ENCODE results near the gene TSPAN8. TPM values are rescaled to one million over a fixed set of nuclear protein-coding genes. Genes with fewer than 3 reads are reported as not detected.

The TSPAN8 gene
- total and polyA plus RNA-seq, 2 donors (not counting 1 experiment from before 2014, with no cell fraction given) = 0.17 TPM; not detected in 1

DNA sequence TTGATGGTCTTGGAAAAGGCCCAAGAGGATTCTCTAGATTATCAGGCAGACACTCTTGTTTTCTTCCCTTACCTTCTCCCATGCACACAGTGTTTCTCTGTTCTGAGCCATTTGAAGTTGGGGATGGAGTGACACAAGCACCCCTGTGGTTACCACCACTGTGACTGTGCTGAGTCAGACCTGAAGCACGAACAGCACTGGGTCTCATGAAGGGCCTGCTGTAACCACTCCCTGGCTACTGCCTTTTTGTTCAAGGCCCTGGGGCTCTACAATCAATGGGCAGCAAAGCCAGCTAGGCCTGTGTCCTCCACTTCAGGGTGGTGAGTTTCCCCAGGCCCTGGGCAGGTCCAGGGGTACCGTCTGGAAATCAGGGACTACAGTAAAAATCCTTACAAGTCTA, 65.5 kb downstream of the TSPAN8 start:
- Histone ChIP-seq H3K27me3 (ENCODE audit: control insufficient read depth, insufficient read depth, low read length) (no peaks in the 10 kb centered on the region), H3K4me2 (ENCODE audit: extremely low read depth, insufficient read depth, low read length) (no peak overlapping the region), H4K20me1 (ENCODE audit: control insufficient read depth, extremely low read depth, insufficient read depth, low read length) (no peaks in the 10 kb centered on the region), H3K9ac (ENCODE audit: insufficient read depth, low read length) (no peak overlapping the region), H3K9me3 (ENCODE audit: control insufficient read depth, insufficient read depth, low read depth, low read length) (no peaks in the 10 kb centered on the region), H3K27ac (ENCODE audit: insufficient read depth, low read length) (no peak overlapping the region), H3K4me1 (ENCODE audit: control insufficient read depth, extremely low read depth, insufficient read depth, low read length) (no peaks in the 10 kb centered on the region), H2AFZ (ENCODE audit: low read length) (no peak overlapping the region), H3K4me3 (replicated peaks in 1 of 4; ENCODE audit: control extremely low read depth in 1 of 4, insufficient read depth in 1 of 4, low read depth in 3 of 4, low read length in 4 of 4) (no peak overlapping the region), H3K79me2 (ENCODE audit: control insufficient read depth, insufficient read depth, low read length) (no peaks in the 10 kb centered on the region), H3K36me3 (ENCODE audit: control insufficient read depth, insufficient read depth, low read length) (no peaks in the 10 kb centered on the region)
- peak; percentile 11 to 44 for DNase-seq (ENCODE audit: low read depth in 2 of 2)
- no peak for TF ChIP-seq EZH2 (IDR thresholded peaks at IDR 0.05; ENCODE audit: low read length, missing control alignments)
- TF ChIP-seq, protein P1, sequence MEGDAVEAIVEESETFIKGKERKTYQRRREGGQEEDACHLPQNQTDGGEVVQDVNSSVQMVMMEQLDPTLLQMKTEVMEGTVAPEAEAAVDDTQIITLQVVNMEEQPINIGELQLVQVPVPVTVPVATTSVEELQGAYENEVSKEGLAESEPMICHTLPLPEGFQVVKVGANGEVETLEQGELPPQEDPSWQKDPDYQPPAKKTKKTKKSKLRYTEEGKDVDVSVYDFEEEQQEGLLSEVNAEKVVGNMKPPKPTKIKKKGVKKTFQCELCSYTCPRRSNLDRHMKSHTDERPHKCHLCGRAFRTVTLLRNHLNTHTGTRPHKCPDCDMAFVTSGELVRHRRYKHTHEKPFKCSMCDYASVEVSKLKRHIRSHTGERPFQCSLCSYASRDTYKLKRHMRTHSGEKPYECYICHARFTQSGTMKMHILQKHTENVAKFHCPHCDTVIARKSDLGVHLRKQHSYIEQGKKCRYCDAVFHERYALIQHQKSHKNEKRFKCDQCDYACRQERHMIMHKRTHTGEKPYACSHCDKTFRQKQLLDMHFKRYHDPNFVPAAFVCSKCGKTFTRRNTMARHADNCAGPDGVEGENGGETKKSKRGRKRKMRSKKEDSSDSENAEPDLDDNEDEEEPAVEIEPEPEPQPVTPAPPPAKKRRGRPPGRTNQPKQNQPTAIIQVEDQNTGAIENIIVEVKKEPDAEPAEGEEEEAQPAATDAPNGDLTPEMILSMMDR (conservative IDR thresholded peaks at IDR 0.05 in 1 of 2, IDR thresholded peaks at IDR 0.05 in 1 of 2; ENCODE audit: low read depth in 1 of 2, low read length in 2 of 2) = no peak

DNA sequence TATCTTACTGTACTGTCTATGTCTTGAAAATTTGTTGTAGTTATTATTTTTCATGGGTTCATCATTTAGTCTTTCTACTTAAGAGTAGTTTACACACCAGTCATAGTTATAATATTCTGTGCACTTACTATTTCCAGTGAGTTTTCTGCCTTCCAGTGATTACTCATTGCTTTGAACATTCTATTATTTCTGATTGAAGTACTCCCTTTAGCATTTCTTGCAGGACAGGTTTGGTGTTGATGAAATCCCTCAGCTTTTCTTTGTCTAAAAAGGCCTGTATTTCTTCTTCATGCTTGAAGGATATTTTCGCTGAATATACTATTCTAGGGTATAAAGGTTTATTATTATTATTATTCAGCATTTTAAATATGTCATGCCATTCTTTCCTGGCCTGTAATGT, 66.8 kb downstream of the TSPAN8 start:
- Histone ChIP-seq H4K20me1 (ENCODE audit: control insufficient read depth, extremely low read depth, insufficient read depth, low read length) (no peaks in the 10 kb centered on the region), H2AFZ (ENCODE audit: low read length) (no peak overlapping the region), H3K27ac (ENCODE audit: insufficient read depth, low read length) (no peak overlapping the region), H3K4me3 (replicated peaks in 1 of 4; ENCODE audit: control extremely low read depth in 1 of 4, insufficient read depth in 1 of 4, low read depth in 3 of 4, low read length in 4 of 4) (no peak overlapping the region), H3K4me1 (ENCODE audit: control insufficient read depth, extremely low read depth, insufficient read depth, low read length) (no peaks in the 10 kb centered on the region), H3K27me3 (ENCODE audit: control insufficient read depth, insufficient read depth, low read length) (no peaks in the 10 kb centered on the region), H3K9me3 (ENCODE audit: control insufficient read depth, insufficient read depth, low read depth, low read length) (no peaks in the 10 kb centered on the region), H3K4me2 (ENCODE audit: extremely low read depth, insufficient read depth, low read length) (no peak overlapping the region), H3K9ac (ENCODE audit: insufficient read depth, low read length) (no peak overlapping the region), H3K79me2 (ENCODE audit: control insufficient read depth, insufficient read depth, low read length) (no peaks in the 10 kb centered on the region), H3K36me3 (ENCODE audit: control insufficient read depth, insufficient read depth, low read length) (no peaks in the 10 kb centered on the region)
- no peak for DNase-seq (ENCODE audit: low read depth in 2 of 2)
- no peak for TF ChIP-seq EZH2 (IDR thresholded peaks at IDR 0.05; ENCODE audit: low read length, missing control alignments)
- TF ChIP-seq, protein P1 (conservative IDR thresholded peaks at IDR 0.05 in 1 of 2, IDR thresholded peaks at IDR 0.05 in 1 of 2; ENCODE audit: low read depth in 1 of 2, low read length in 2 of 2) = no peak

GRCh38 chr12:71085575-71085974, 72.2 kb downstream of the TSPAN8 start:
- H3K4me1 ChIP-seq (ENCODE audit: control insufficient read depth, extremely low read depth, insufficient read depth, low read length) = no peaks in the 10 kb centered on the region
- TF ChIP-seq, protein P1 (conservative IDR thresholded peaks at IDR 0.05 in 1 of 2, IDR thresholded peaks at IDR 0.05 in 1 of 2; ENCODE audit: low read depth in 1 of 2, low read length in 2 of 2) = no peak
- no peak for TF ChIP-seq EZH2 (IDR thresholded peaks at IDR 0.05; ENCODE audit: low read length, missing control alignments)
- no peak overlapping the region for H3K9ac ChIP-seq (ENCODE audit: insufficient read depth, low read length)
- H3K4me2 ChIP-seq (ENCODE audit: extremely low read depth, insufficient read depth, low read length) = no peak overlapping the region
- H4K20me1 ChIP-seq (ENCODE audit: control insufficient read depth, extremely low read depth, insufficient read depth, low read length) = no peaks in the 10 kb centered on the region
- no peak overlapping the region for H2AFZ ChIP-seq (ENCODE audit: low read length)
- no peaks in the 10 kb centered on the region for H3K36me3 ChIP-seq (ENCODE audit: control insufficient read depth, insufficient read depth, low read length)
- no peaks in the 10 kb centered on the region for H3K9me3 ChIP-seq (ENCODE audit: control insufficient read depth, insufficient read depth, low read depth, low read length)
- peak in 1 of 2 donors; percentile 61 for DNase-seq (ENCODE audit: low read depth in 2 of 2)
- no peak overlapping the region for H3K4me3 ChIP-seq (replicated peaks in 1 of 4; ENCODE audit: control extremely low read depth in 1 of 4, insufficient read depth in 1 of 4, low read depth in 3 of 4, low read length in 4 of 4)
- no peak overlapping the region for H3K27ac ChIP-seq (ENCODE audit: insufficient read depth, low read length)
- no peaks in the 10 kb centered on the region for H3K79me2 ChIP-seq (ENCODE audit: control insufficient read depth, insufficient read depth, low read length)
- H3K27me3 ChIP-seq (ENCODE audit: control insufficient read depth, insufficient read depth, low read length) = no peaks in the 10 kb centered on the region
